HepG2 (cell line): ENCODE data around the gene KAZALD1. TPM values are rescaled to one million over a fixed set of nuclear protein-coding genes. Genes with fewer than 3 reads are reported as not detected.

Source experiments
- BHLHE40 ChIP-seq: IDR thresholded peaks from 2 replicates; pipeline ENCODE4 v1.6.1; 2011; ENCODE audit warnings: low read length, improper control_type of control experiment
- FOXO4 ChIP-seq: sonication (generic); formaldehyde crosslinking; conservative IDR thresholded peaks from 2 replicates; pipeline ENCODE4 v1.8.1; 2023; ENCODE audit warnings: missing genetic modification reagents
- FOXP4 ChIP-seq: sonication (generic); formaldehyde crosslinking; IDR thresholded peaks from 2 replicates; pipeline ENCODE4 v1.4.0; 2020; ENCODE audit warnings: missing genetic modification reagents
- KLF12 ChIP-seq: sonication (generic); formaldehyde crosslinking; IDR thresholded peaks from 2 replicates; pipeline ENCODE4 v1.4.0; 2020; ENCODE audit warnings: missing genetic modification reagents, borderline replicate concordance
- NFATC3 ChIP-seq: sonication (generic); formaldehyde crosslinking; IDR thresholded peaks from 2 replicates; pipeline ENCODE4 v1.5.1; 2020; ENCODE audit warnings: mild to moderate bottlenecking, missing genetic modification reagents
- RAD21 ChIP-seq: fragments of 450-650 bp; formaldehyde crosslinking; IDR thresholded peaks from 2 replicates; pipeline ENCODE4 v1.5.0; 2020; ENCODE audit warnings: mild to moderate bottlenecking
- RELA ChIP-seq: sonication (generic); formaldehyde crosslinking; IDR thresholded peaks from 2 replicates; pipeline ENCODE4 v1.4.0; 2020; ENCODE audit warnings: missing genetic modification reagents
- REXO4 ChIP-seq: sonication (generic); formaldehyde crosslinking; IDR thresholded peaks from 2 replicates; pipeline ENCODE4 v1.8.0; 2022; ENCODE audit warnings: missing genetic modification reagents, mild to moderate bottlenecking, borderline replicate concordance
- RNF2 ChIP-seq: fragments of 450-650 bp; conservative IDR thresholded peaks from 2 replicates; pipeline ENCODE4 v1.6.1; 2016; ENCODE audit warnings: low read depth
- ZC3H13 ChIP-seq: sonication (generic); formaldehyde crosslinking; IDR thresholded peaks from 2 replicates; pipeline ENCODE4 v1.8.1; 2023; ENCODE audit warnings: mild to moderate bottlenecking, missing genetic modification reagents, moderate library complexity
- ZFP91 ChIP-seq: sonication (generic); formaldehyde crosslinking; IDR thresholded peaks from 2 replicates; pipeline ENCODE4 v1.9.0; 2022; ENCODE audit warnings: missing genetic modification reagents, mild to moderate bottlenecking, borderline replicate concordance
- ZMAT3 ChIP-seq: sonication (generic); formaldehyde crosslinking; conservative IDR thresholded peaks from 2 replicates; pipeline ENCODE4 v1.7.0; 2021; ENCODE audit warnings: missing genetic modification reagents
- ZNF264 ChIP-seq: sonication (generic); formaldehyde crosslinking; IDR thresholded peaks from 2 replicates; pipeline ENCODE4 v1.4.0; 2020; ENCODE audit warnings: missing genetic modification reagents
- ZNF605 ChIP-seq: sonication (generic); formaldehyde crosslinking; IDR thresholded peaks from 2 replicates; pipeline ENCODE4 v1.8.0; 2022; ENCODE audit warnings: mild to moderate bottlenecking, missing genetic modification reagents
- ZNF781 ChIP-seq: sonication (generic); formaldehyde crosslinking; IDR thresholded peaks from 2 replicates; pipeline ENCODE4 v1.5.1; 2020; ENCODE audit warnings: borderline replicate concordance, mild to moderate bottlenecking, missing genetic modification reagents; ENCODE audit errors: not compliant biosample characterization
- ZNF883 ChIP-seq: sonication (generic); formaldehyde crosslinking; IDR thresholded peaks from 2 replicates; pipeline ENCODE4 v1.5.1; 2020; ENCODE audit warnings: mild to moderate bottlenecking, missing genetic modification reagents; ENCODE audit errors: not compliant biosample characterization
- ZXDC ChIP-seq: sonication (generic); formaldehyde crosslinking; IDR thresholded peaks from 2 replicates; pipeline ENCODE4 v1.5.0; 2020; ENCODE audit warnings: mild to moderate bottlenecking, missing genetic modification reagents
- polyA plus RNA-seq, 8 experiments: library from polyadenylated mRNA; depleted of rRNA in 3 of 8; stranded (reverse) in 7 of 8; unstranded in 1 of 8; fragments of >200 nt; fragmentation: Illumina TruSeq in 4 of 8; extraction: Trizol in 4 of 8; gene quantifications; 2 replicates each; pipeline versions ENCODE4 v1.2.1 to v1.2.3, GENCODE V29; 2011 to 2016; ENCODE audit warnings: low read depth in 4 of 8, missing spikeins in 1 of 8, mixed read lengths in 1 of 8; ENCODE audit not compliant: insufficient read depth in 1 of 8
- total RNA-seq, 5 experiments: library from RNA; depleted of rRNA; stranded (reverse); fragments of >200 nt; fragmentation: Illumina TruSeq; extraction: Trizol; gene quantifications; 2 replicates each; pipeline ENCODE4 v1.2.3, GENCODE V29; 2016; ENCODE audit warnings: low read depth in 1 of 5

Gene KAZALD1
- total and polyA plus RNA-seq, 2 of the 13 experiments (the other 11 are each of a cell fraction or from before 2014, with no cell fraction given) = 16.7 to 27.7 TPM

GRCh38 chr10:101060951-101061623, 702 bp upstream of the KAZALD1 start (continued):
- TF ChIP-seq ZXDC (CRISPR knock-in tag) (peak; percentile 78; the same call in 1 of the 2 replicates), FOXP4 (CRISPR knock-in tag) (peak; percentile 61), KLF12 (CRISPR knock-in tag) (0 out of 2 replicates have a peak, but pooled peaks have one; percentile 17), ZNF605 (CRISPR knock-in tag) (peak; percentile 54; the same call in 1 of the 2 replicates), RNF2 (no peak), ZMAT3 (CRISPR knock-in tag) (0 out of 2 replicates have a peak, but pooled peaks have one; percentile 22), ZC3H13 (CRISPR knock-in tag) (peak; percentile 72; the same call in 1 of the 2 replicates), ZNF264 (0 out of 2 replicates have a peak, but pooled peaks have one; percentile 18), ZFP91 (CRISPR knock-in tag) (peak; percentile 90), NFATC3 (CRISPR knock-in tag) (no peak), REXO4 (CRISPR knock-in tag) (no peak), RAD21 (CRISPR knock-in tag) (peak; percentile 59), FOXO4 (CRISPR knock-in tag) (no peak), BHLHE40 (no peak), ZNF781 (CRISPR knock-in tag) (no peak), RELA (CRISPR knock-in tag) (no peak), ZNF883 (CRISPR knock-in tag) (no peak)
